Measurements from ENCODE around the gene DNAI2.

GRCh38 chr17:74231928-74232907, 41.8 kb upstream of the DNAI2 start:
- TF ChIP-seq, protein P1, sequence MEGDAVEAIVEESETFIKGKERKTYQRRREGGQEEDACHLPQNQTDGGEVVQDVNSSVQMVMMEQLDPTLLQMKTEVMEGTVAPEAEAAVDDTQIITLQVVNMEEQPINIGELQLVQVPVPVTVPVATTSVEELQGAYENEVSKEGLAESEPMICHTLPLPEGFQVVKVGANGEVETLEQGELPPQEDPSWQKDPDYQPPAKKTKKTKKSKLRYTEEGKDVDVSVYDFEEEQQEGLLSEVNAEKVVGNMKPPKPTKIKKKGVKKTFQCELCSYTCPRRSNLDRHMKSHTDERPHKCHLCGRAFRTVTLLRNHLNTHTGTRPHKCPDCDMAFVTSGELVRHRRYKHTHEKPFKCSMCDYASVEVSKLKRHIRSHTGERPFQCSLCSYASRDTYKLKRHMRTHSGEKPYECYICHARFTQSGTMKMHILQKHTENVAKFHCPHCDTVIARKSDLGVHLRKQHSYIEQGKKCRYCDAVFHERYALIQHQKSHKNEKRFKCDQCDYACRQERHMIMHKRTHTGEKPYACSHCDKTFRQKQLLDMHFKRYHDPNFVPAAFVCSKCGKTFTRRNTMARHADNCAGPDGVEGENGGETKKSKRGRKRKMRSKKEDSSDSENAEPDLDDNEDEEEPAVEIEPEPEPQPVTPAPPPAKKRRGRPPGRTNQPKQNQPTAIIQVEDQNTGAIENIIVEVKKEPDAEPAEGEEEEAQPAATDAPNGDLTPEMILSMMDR (conservative IDR thresholded peaks at IDR 0.05; ENCODE audit: low read depth, low read length) = no peak
- no peak for TF ChIP-seq EZH2phosphoT487 (IDR thresholded peaks at IDR 0.05; ENCODE audit: borderline replicate concordance, low read length)
- no peak for TF ChIP-seq EZH2 (IDR thresholded peaks at IDR 0.05; ENCODE audit: low read length, unreplicated experiment)
